A549 (cell line): Measurements from ENCODE around the gene ARHGAP25. TPM values are rescaled to one million over a fixed set of nuclear protein-coding genes. Genes with fewer than 3 reads are reported as not detected.

Experiments
- ATAC-seq, 2 experiments: fragments of 200-7000 bp in 1 of 2; fragments of >200 bp in 1 of 2; cut with Nextera tagmentation in 1 of 2; cut with Tn5 transposase in 1 of 2; 3 replicates each; pipeline versions ENCODE4 v1.8.0 to v1.9.1; 2018 to 2020; ENCODE audit warnings: mild to moderate bottlenecking in 1 of 2, moderate library complexity in 1 of 2
- CTCF ChIA-PET: fragments of 300-600 bp; sonication (Branson Sonifier 250); formaldehyde crosslinking; extraction: SDS; loops from one replicate; lab custom pipeline; 2021; ENCODE audit warnings: antibody characterized with exemption, inconsistent platforms; lab: Yijun Ruan, JAX
- POLR2A ChIA-PET: fragments of 350-600 bp; formaldehyde crosslinking; extraction: SDS; loops from one replicate; lab custom pipeline; 2021; ENCODE audit warnings: antibody characterized with exemption, inconsistent platforms; lab: Yijun Ruan, JAX
- DNase-seq, 2 experiments: peaks; one replicate each; pipeline versions ENCODE4 v3.0.0 to v3.0.0-alpha.2; 2011 to 2016; ENCODE audit warnings: low read depth in 1 of 2, low spot score in 1 of 2
- FAIRE-seq: peaks from 2 replicates; lab custom pipeline; 2011; peaks lifted over from hg19 to GRCh38; lab: Jason Lieb, UNC
- H3K27ac ChIP-seq, 2 experiments: fragments of >200 bp; sonication (Bioruptor Twin); formaldehyde crosslinking; 3 replicates each; pipeline ENCODE4 v1.5.1; 2016 to 2017
- H3K4me1 ChIP-seq: fragments of >200 bp; sonication (Bioruptor Twin); formaldehyde crosslinking; 3 replicates; pipeline ENCODE4 v1.6.1; 2016
- H3K4me2 ChIP-seq: fragments of >200 bp; sonication (Bioruptor Twin); formaldehyde crosslinking; 3 replicates; pipeline ENCODE4 v1.6.1; 2016
- H3K4me3 ChIP-seq: fragments of >200 bp; sonication (Bioruptor Twin); formaldehyde crosslinking; 3 replicates; pipeline ENCODE4 v1.5.1; 2016
- H3K9me3 ChIP-seq: fragments of >200 bp; sonication (Bioruptor Twin); formaldehyde crosslinking; 3 replicates; pipeline ENCODE4 v1.6.1; 2016
- ATOH8 ChIP-seq: fragments of 250-450 bp; sonication (Bioruptor Pico); IDR thresholded peaks from 2 replicates; pipeline ENCODE4 v1.5.0; 2020; ENCODE audit warnings: low read depth, mild to moderate bottlenecking, moderate library complexity
- CBX8 ChIP-seq: fragments of 200-600 bp; sonication (generic); IDR thresholded peaks from 2 replicates; pipeline ENCODE4 v1.6.1; 2016
- CEBPB ChIP-seq, 2 experiments: fragments of >200 bp in 1 of 2; sonication (Bioruptor Twin) in 1 of 2; formaldehyde crosslinking in 1 of 2; IDR thresholded peaks; 2 replicates each; pipeline ENCODE4 v1.6.1; 2012 to 2016
- CHD4 ChIP-seq: fragments of 200-600 bp; sonication (generic); IDR thresholded peaks from 2 replicates; pipeline ENCODE4 v1.6.1; 2016; ENCODE audit warnings: antibody characterized with exemption, mild to moderate bottlenecking, borderline replicate concordance
- ELK1 ChIP-seq: fragments of 150-350 bp; IDR thresholded peaks from 2 replicates; pipeline ENCODE4 v1.6.1; 2014; ENCODE audit warnings: low read depth, mild to moderate bottlenecking, low read length
- FOXS1 ChIP-seq: fragments of 250-450 bp; sonication (Bioruptor Pico); IDR thresholded peaks from 2 replicates; pipeline ENCODE4 v1.5.0; 2020; ENCODE audit warnings: mild to moderate bottlenecking, moderate library complexity
- HMGXB4 ChIP-seq: fragments of 250-450 bp; sonication (Bioruptor Pico); IDR thresholded peaks from 2 replicates; pipeline ENCODE4 v1.5.0; 2021; ENCODE audit warnings: mild to moderate bottlenecking, moderate library complexity, borderline replicate concordance
- HOXB5 ChIP-seq: fragments of 250-450 bp; sonication (Bioruptor Pico); IDR thresholded peaks from 2 replicates; pipeline ENCODE4 v1.5.0; 2020; ENCODE audit warnings: mild to moderate bottlenecking, moderate library complexity
- KDM1A ChIP-seq: fragments of 200-600 bp; sonication (generic); IDR thresholded peaks from 2 replicates; pipeline ENCODE4 v1.6.1; 2016; ENCODE audit warnings: low read depth, mild to moderate bottlenecking
- MAFK ChIP-seq: fragments of 450-650 bp; IDR thresholded peaks from 2 replicates; pipeline ENCODE4 v1.6.1; 2014; ENCODE audit not compliant: partially characterized antibody
- MYC ChIP-seq: IDR thresholded peaks from 2 replicates; pipeline ENCODE4 v1.6.1; 2012; ENCODE audit warnings: mild to moderate bottlenecking, inconsistent platforms, low read length, improper control_type of control experiment, borderline replicate concordance
- NFE2L2 ChIP-seq: fragments of 150-350 bp; conservative IDR thresholded peaks from 2 replicates; pipeline ENCODE4 v1.6.1; 2014; ENCODE audit warnings: low read length
- POLR2AphosphoS2 ChIP-seq: conservative IDR thresholded peaks from 2 replicates; pipeline ENCODE4 v1.6.1; 2012; ENCODE audit warnings: low read length, improper control_type of control experiment, inconsistent platforms
- REST ChIP-seq: fragments of 200-600 bp; sonication (generic); IDR thresholded peaks from 2 replicates; pipeline ENCODE4 v1.6.1; 2016; ENCODE audit warnings: antibody characterized with exemption, mild to moderate bottlenecking, moderate library complexity
- RNF2 ChIP-seq: fragments of 200-600 bp; sonication (generic); IDR thresholded peaks from 2 replicates; pipeline ENCODE4 v1.6.1; 2016; ENCODE audit warnings: low read depth, mild to moderate bottlenecking, antibody characterized with exemption, moderate library complexity, borderline replicate concordance
- SREBF2 ChIP-seq: fragments of 450-650 bp; IDR thresholded peaks from 2 replicates; pipeline ENCODE4 v1.6.1; 2014; ENCODE audit warnings: mild to moderate bottlenecking, moderate library complexity
- ZC3H11A ChIP-seq: fragments of 450-650 bp; IDR thresholded peaks from 2 replicates; pipeline ENCODE4 v1.6.1; 2014; ENCODE audit warnings: antibody characterized with exemption, mild to moderate bottlenecking
- ZSCAN20 ChIP-seq: fragments of 250-450 bp; sonication (Bioruptor Pico); IDR thresholded peaks from 2 replicates; pipeline ENCODE4 v1.8.0; 2022; ENCODE audit warnings: mild to moderate bottlenecking, moderate library complexity
- WGBS: methylation state at CpG from one replicate; pipeline ENCODE4 v1.1.6; 2017; ENCODE audit errors: missing lambda C conversion rate; 5-methylcytosine and 5-hydroxymethylcytosine counted together
- polyA plus RNA-seq, 4 experiments: library from polyadenylated mRNA; depleted of rRNA in 3 of 4; stranded (reverse); fragments of >200 nt; fragmentation: RNase III in 1 of 4; extraction: RNeasy Plus Mini Kit Qiagen cat#74134 plus additional on column Dnase treatment in 1 of 4; gene quantifications; 2 replicates in 3 of 4; 3 replicates in 1 of 4; pipeline ENCODE4 v1.2.3, GENCODE V29; 2011 to 2017

The ARHGAP25 gene
- polyA plus RNA-seq, 2 of the 4 experiments (the other 2 are of a cell fraction): 0.50 to 2.4 TPM

- H3K4me1 ChIP-seq: 0 out of 3 replicates have a peak, but pooled peaks cover 6% of the 10 kb centered on the region
- no peak overlapping the region for H3K4me2 ChIP-seq
- H3K4me3 ChIP-seq: no peak overlapping the region
- FAIRE-seq (no peak), DNase-seq (no peak)
- H3K9me3 ChIP-seq: no peaks in the 10 kb centered on the region
- CTCF ChIA-PET: interaction anchor here (0.8 to 4.6 kb wide), 4 partner anchors 10 to 66 kb away, joined by 3 to 19 read pairs (median 10); no protein-coding TSS in a partner anchor
- TF ChIP-seq POLR2AphosphoS2: no peak
- TF ChIP-seq ELK1: no peak
- TF ChIP-seq CHD4: no peak
- no peak for TF ChIP-seq HOXB5 (CRISPR knock-in tag)
- TF ChIP-seq FOXS1: no peak
- TF ChIP-seq ATOH8: no peak
- no peak for TF ChIP-seq CEBPB (IDR thresholded peaks at IDR 0.05)
- TF ChIP-seq MYC: no peak
- no peak for TF ChIP-seq KDM1A
- no peak for TF ChIP-seq ZSCAN20 (CRISPR knock-in tag)
- TF ChIP-seq, all 56 proteins: peak for 0
- ATAC-seq: no peak
- POLR2A ChIA-PET: no interaction called here
- no peak overlapping the region for H3K27ac ChIP-seq
These were observed 82.7 kb downstream of the ARHGAP25 start for GRCh38 chr2:68817306-68817705.

GRCh38 chr2:68819556-68819955 lies 84.9 kb downstream of the ARHGAP25 start:
- POLR2A ChIA-PET: no interaction called here
- DNase-seq (no peak), FAIRE-seq (no peak), ATAC-seq (no peak)
- Histone ChIP-seq H3K9me3 (no peaks in the 10 kb centered on the region), H3K27ac (no peak overlapping the region), H3K4me1 (0 out of 3 replicates have a peak, but pooled peaks cover 6% of the 10 kb centered on the region), H3K4me2 (no peak overlapping the region), H3K4me3 (no peak overlapping the region)
- 78% methylated on average over 6 of the region's 6 CpGs for WGBS
- TF ChIP-seq HMGXB4 (no peak), NFE2L2 (no peak), ZC3H11A (no peak), CBX8 (no peak), MAFK (no peak)
- CTCF ChIA-PET: interaction anchor here (1.2 to 1.5 kb wide), 2 partner anchors 11 to 68 kb away, joined by 3 to 5 read pairs; no protein-coding TSS in a partner anchor

GRCh38 chr2:68822207-68822872 lies 87.7 kb downstream of the ARHGAP25 start:
- 0 out of 3 replicates have a peak, but pooled peaks cover 3% of the 10 kb centered on the region for H3K4me1 ChIP-seq
- FAIRE-seq (no peak), ATAC-seq (no peak), DNase-seq (no peak)
- H3K4me2 ChIP-seq: no peak overlapping the region
- TF ChIP-seq RNF2 (no peak), POLR2AphosphoS2 (no peak), REST (no peak), CBX8 (no peak), ATOH8 (no peak), SREBF2 (no peak), CEBPB (IDR thresholded peaks at IDR 0.05) (no peak), CHD4 (no peak)
- ChIA-PET POLR2A (no interaction called here), CTCF (interaction anchor here (1.1 to 1.6 kb wide), 3 partner anchors 16 to 71 kb away, joined by 3 to 6 read pairs (median 5); no protein-coding TSS in a partner anchor)
- no peaks in the 10 kb centered on the region for H3K9me3 ChIP-seq
- H3K4me3 ChIP-seq: no peak overlapping the region
- WGBS: 86% methylated on average over 15 of the region's 15 CpGs
- H3K27ac ChIP-seq: no peak overlapping the region
